ENCODE measurements around the gene ECT2.
"Not testable (repeated sequence)": the region's sequence is repeated elsewhere in the genome, so short reads cannot be mapped to it uniquely, and the experiment has no call there.

ECT2 gene

GRCh38 chr3:172739462-172739861 is 11.1 kb upstream of the ECT2 start:
- Histone ChIP-seq H3K4me3 (no peak overlapping the region), H3K27ac (no peak overlapping the region)
- TF ChIP-seq CTCF (IDR thresholded peaks at IDR 0.05), result no peak
- no peak for DNase-seq (ENCODE audit: low spot score)

- TF ChIP-seq CTCF (IDR thresholded peaks at IDR 0.05), result no peak
- Histone ChIP-seq H3K27ac (no peak overlapping the region), H3K4me3 (no peak overlapping the region)
- no peak for DNase-seq (ENCODE audit: low spot score)
Observed at GRCh38 chr3:172746475-172746874, 4.1 kb upstream of the ECT2 start.

- Histone ChIP-seq H3K4me3 (peak overlapping the region; percentile 71), H3K27ac (peak overlapping the region; percentile 73 to 83)
- no peak for TF ChIP-seq CTCF (IDR thresholded peaks at IDR 0.05)
- no peak for DNase-seq (ENCODE audit: low spot score)
Observed at GRCh38 chr3:172749230-172749965, 1.1 kb upstream of the ECT2 start.

- peak overlapping the region; percentile 73 to 83 for H3K27ac ChIP-seq
- no peak for DNase-seq (ENCODE audit: low spot score)
- H3K4me3 ChIP-seq, result peak overlapping the region; percentile 71
- TF ChIP-seq CTCF (IDR thresholded peaks at IDR 0.05), result no peak
Observed at GRCh38 chr3:172750069-172750367, 508 bp upstream of the ECT2 start.

GRCh38 chr3:172751175-172751704 is 714 bp downstream of the ECT2 start:
- Histone ChIP-seq H3K27ac (peak overlapping the region in 1 of 2 donors; percentile 34), H3K4me3 (peak overlapping the region; percentile 71)
- no peak for DNase-seq (ENCODE audit: low spot score)
- TF ChIP-seq CTCF (IDR thresholded peaks at IDR 0.05), result no peak

GRCh38 chr3:172752651-172753050 is 2.1 kb downstream of the ECT2 start:
- H3K4me3 ChIP-seq, result no peak overlapping the region
- DNase-seq (ENCODE audit: low spot score), result no peak
- H3K27ac ChIP-seq, result no peak overlapping the region
- TF ChIP-seq CTCF (IDR thresholded peaks at IDR 0.05), result no peak

- TF ChIP-seq CTCF (IDR thresholded peaks at IDR 0.05), result no peak
- Histone ChIP-seq H3K27ac (no peak overlapping the region), H3K4me3 (no peak overlapping the region)
- no peak for DNase-seq (ENCODE audit: low spot score)
Observed at GRCh38 chr3:172753125-172753524, 2.6 kb downstream of the ECT2 start.

- not testable (repeated sequence) for H3K27ac ChIP-seq, H3K4me3 ChIP-seq
Observed at GRCh38 chr3:172760416-172760815, 9.9 kb downstream of the ECT2 start.

More at GRCh38 chr3:172760416-172760815, 9.9 kb downstream of the ECT2 start:
- not testable (repeated sequence) for DNase-seq (ENCODE audit: low spot score)
